GM13976 (cell line): Measurements from ENCODE around the gene KIF1A.
"Not testable (repeated sequence)": the region's sequence is repeated elsewhere in the genome, so short reads cannot be mapped to it uniquely, and the experiment has no call there.

Source experiments
- DNase-seq: peaks from one replicate; pipeline ENCODE4 v3.0.0; 2012; ENCODE audit warnings: low spot score
- CTCF ChIP-seq: IDR thresholded peaks from 2 replicates; pipeline ENCODE4 v1.5.1; 2012; ENCODE audit warnings: borderline replicate concordance, mild to moderate bottlenecking; ENCODE audit not compliant: insufficient read depth; ENCODE audit errors: extremely low read depth, missing control alignments, control extremely low read depth
- in situ Hi-C: fragments of 300-500 bp; cut with MboI; formaldehyde crosslinking; loops from one replicate; pipeline ENCODE4 v1.12.0; 2022; ENCODE audit warnings: low sequenced_read_pairs, mixed read lengths, inconsistent platforms; ENCODE audit not compliant: unreplicated experiment

Gene KIF1A

GRCh38 chr2:240851078-240851991 lies 31.3 kb upstream of the KIF1A start:
- in situ Hi-C loops: no loop called here
- peak; percentile 92 for TF ChIP-seq CTCF
- DNase-seq: peak; percentile 92

- TF ChIP-seq CTCF: no peak
- peak; percentile 28 for DNase-seq
- in situ Hi-C loops: no loop called here
Observed at GRCh38 chr2:240850756-240851077, 30.7 kb upstream of the KIF1A start.

- in situ Hi-C loops: no loop called here
- TF ChIP-seq CTCF: no peak
- no peak for DNase-seq
Observed at GRCh38 chr2:240850026-240850425, 30.0 kb upstream of the KIF1A start.

- DNase-seq: no peak
- in situ Hi-C loops: no loop called here
- no peak for TF ChIP-seq CTCF
Observed at GRCh38 chr2:240848900-240849680, 29.1 kb upstream of the KIF1A start.

- DNase-seq: no peak
- in situ Hi-C loops: no loop called here
- TF ChIP-seq CTCF: no peak
Observed at GRCh38 chr2:240847817-240848216, 27.8 kb upstream of the KIF1A start.

- TF ChIP-seq CTCF: no peak
- in situ Hi-C loops: no loop called here
- DNase-seq: no peak
Observed at GRCh38 chr2:240846873-240847595, 27.0 kb upstream of the KIF1A start.

- in situ Hi-C loops, DNase-seq: not testable (repeated sequence)
Observed at GRCh38 chr2:240846309-240846708, 26.3 kb upstream of the KIF1A start.
